SU-DHL-6 (cell line): ENCODE results near the gene FBXO40.
"Not testable (repeated sequence)": the region's sequence is repeated elsewhere in the genome, so short reads cannot be mapped to it uniquely, and the experiment has no call there.

Experiments used
- H2AFZ ChIP-seq: fragments of 200-600 bp; sonication (generic); 2 replicates; pipeline ENCODE4 v1.6.1; 2014; ENCODE audit warnings: low read depth, mild to moderate bottlenecking, moderate library complexity, mixed read lengths, antibody characterized with exemption, low read length; ENCODE audit not compliant: severe bottlenecking
- H3F3A ChIP-seq: fragments of 200-600 bp; shearing (Covaris generic); 2 replicates; pipeline ENCODE4 v1.6.0; 2016; ENCODE audit warnings: antibody characterized with exemption, mild to moderate bottlenecking; ENCODE audit not compliant: insufficient read depth
- H3K27ac ChIP-seq: fragments of 200-600 bp; sonication (generic); 2 replicates; pipeline ENCODE4 v1.5.1; 2016; ENCODE audit warnings: low read depth, mild to moderate bottlenecking, low read length, moderate library complexity, mixed read lengths
- H3K27me3 ChIP-seq: fragments of 200-600 bp; sonication (generic), shearing (Covaris generic); 2 replicates; pipeline ENCODE4 v1.6.0; 2014; ENCODE audit warnings: mild to moderate bottlenecking, low read length
- H3K36me3 ChIP-seq: fragments of 200-600 bp; sonication (generic); 2 replicates; pipeline ENCODE4 v1.6.1; 2014; ENCODE audit warnings: mild to moderate bottlenecking, low read length, mixed read lengths
- H3K4me2 ChIP-seq: fragments of 300-600, 200-600 bp; shearing (Covaris generic), sonication (generic); 2 replicates; pipeline ENCODE4 v1.6.0; 2014; ENCODE audit warnings: low read length, low read depth, mild to moderate bottlenecking; ENCODE audit not compliant: poor library complexity, severe bottlenecking
- H3K4me3 ChIP-seq: fragments of 200-600 bp; sonication (generic); 2 replicates; pipeline ENCODE4 v1.5.1; 2014; ENCODE audit warnings: antibody characterized with exemption, low read length, mild to moderate bottlenecking, mixed read lengths; ENCODE audit not compliant: insufficient read depth, poor library complexity, severe bottlenecking
- H3K79me2 ChIP-seq: fragments of 200-600 bp; sonication (generic); 2 replicates; pipeline ENCODE4 v1.6.1; 2014; ENCODE audit warnings: mild to moderate bottlenecking, low read length, moderate library complexity; ENCODE audit not compliant: insufficient read depth
- H3K9ac ChIP-seq: fragments of 200-600 bp; sonication (generic); 2 replicates; pipeline ENCODE4 v1.7.0; 2014; ENCODE audit warnings: mild to moderate bottlenecking, low read length
- H3K9me2 ChIP-seq: fragments of 200-600 bp; sonication (generic); replicated peaks from 2 replicates; pipeline ENCODE4 v1.6.1; 2014; ENCODE audit warnings: low read length; ENCODE audit not compliant: insufficient read depth
- H3K9me3 ChIP-seq: fragments of 200-600 bp; sonication (generic); 2 replicates; pipeline ENCODE4 v1.6.1; 2014; ENCODE audit warnings: low read length, mixed read lengths; ENCODE audit not compliant: insufficient read depth
- H4K20me1 ChIP-seq: fragments of 200-600 bp; sonication (generic); 2 replicates; pipeline ENCODE4 v1.6.1; 2014; ENCODE audit warnings: low read depth, mild to moderate bottlenecking, antibody characterized with exemption, low read length, moderate library complexity, mixed read lengths
- EZH2phosphoT487 ChIP-seq: fragments of 200-600 bp; sonication (generic), shearing (Covaris generic); conservative IDR thresholded peaks from 2 replicates; pipeline ENCODE4 v1.6.1; 2018; ENCODE audit warnings: mild to moderate bottlenecking, antibody characterized with exemption, low read length, moderate library complexity, mixed read lengths
- TF ChIP-seq, protein P1 (sequence below): fragments of 200-600 bp; sonication (generic); IDR thresholded peaks from one replicate; pipeline ENCODE4 v1.5.1; 2017; ENCODE audit warnings: antibody characterized with exemption, mild to moderate bottlenecking, low read length, moderate library complexity; ENCODE audit not compliant: insufficient read depth, poor library complexity, severe bottlenecking

FBXO40 gene

DNA sequence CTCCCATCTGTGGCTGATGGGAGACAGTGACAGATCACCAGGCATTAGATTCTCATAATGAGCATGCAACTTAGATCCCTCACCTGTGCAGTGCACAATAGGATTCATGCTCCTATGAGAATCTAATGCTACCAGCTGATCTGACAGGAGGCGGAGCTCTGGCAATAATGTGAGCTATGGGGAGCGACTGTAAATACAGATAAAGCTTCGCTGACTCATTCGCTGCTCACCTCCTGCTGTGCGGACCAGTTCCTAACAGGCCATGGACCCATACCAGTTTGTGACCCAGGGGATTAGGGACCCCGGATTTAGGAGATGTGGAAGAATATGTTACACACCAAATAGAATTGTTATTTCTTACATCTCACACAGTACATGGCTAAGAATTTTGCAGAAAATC lies 18.7 kb upstream of the FBXO40 start:
- Histone ChIP-seq H3K79me2 (no peaks in the 10 kb centered on the region), H3F3A (no peaks in the 10 kb centered on the region), H2AFZ (no peak overlapping the region), H3K27ac (no peak overlapping the region), H3K9me2 (no peaks in the 10 kb centered on the region), H3K9me3 (no peaks in the 10 kb centered on the region), H3K9ac (no peak overlapping the region), H4K20me1 (no peaks in the 10 kb centered on the region), H3K27me3 (no peaks in the 10 kb centered on the region), H3K36me3 (no peaks in the 10 kb centered on the region), H3K4me3 (no peak overlapping the region), H3K4me2 (no peak overlapping the region)
- TF ChIP-seq, protein P1, sequence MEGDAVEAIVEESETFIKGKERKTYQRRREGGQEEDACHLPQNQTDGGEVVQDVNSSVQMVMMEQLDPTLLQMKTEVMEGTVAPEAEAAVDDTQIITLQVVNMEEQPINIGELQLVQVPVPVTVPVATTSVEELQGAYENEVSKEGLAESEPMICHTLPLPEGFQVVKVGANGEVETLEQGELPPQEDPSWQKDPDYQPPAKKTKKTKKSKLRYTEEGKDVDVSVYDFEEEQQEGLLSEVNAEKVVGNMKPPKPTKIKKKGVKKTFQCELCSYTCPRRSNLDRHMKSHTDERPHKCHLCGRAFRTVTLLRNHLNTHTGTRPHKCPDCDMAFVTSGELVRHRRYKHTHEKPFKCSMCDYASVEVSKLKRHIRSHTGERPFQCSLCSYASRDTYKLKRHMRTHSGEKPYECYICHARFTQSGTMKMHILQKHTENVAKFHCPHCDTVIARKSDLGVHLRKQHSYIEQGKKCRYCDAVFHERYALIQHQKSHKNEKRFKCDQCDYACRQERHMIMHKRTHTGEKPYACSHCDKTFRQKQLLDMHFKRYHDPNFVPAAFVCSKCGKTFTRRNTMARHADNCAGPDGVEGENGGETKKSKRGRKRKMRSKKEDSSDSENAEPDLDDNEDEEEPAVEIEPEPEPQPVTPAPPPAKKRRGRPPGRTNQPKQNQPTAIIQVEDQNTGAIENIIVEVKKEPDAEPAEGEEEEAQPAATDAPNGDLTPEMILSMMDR: no peak

DNA sequence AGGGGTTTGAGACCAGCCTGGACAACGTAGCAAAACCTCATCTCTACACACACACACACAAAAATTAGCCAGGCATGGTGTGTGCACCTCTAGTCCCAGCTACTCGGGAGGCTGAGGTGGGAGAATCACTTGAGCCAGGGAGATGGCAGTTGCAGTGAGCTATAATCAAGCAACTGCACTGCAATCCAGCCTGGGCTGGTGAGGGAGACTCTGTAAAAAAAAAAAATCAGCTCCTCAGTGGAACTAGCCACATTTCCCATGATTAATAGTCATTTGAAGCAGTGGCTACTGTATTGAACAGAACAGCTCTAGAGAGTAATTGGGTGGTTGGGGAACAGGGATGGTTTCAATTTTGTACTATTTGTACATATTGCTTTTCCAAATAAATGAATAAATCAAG lies 11.5 kb upstream of the FBXO40 start:
- no peaks in the 10 kb centered on the region for H3K9me2 ChIP-seq
- H2AFZ ChIP-seq: no peak overlapping the region
- no peak overlapping the region for H3K9ac ChIP-seq
- no peaks in the 10 kb centered on the region for H3K27me3 ChIP-seq
- H4K20me1 ChIP-seq: no peaks in the 10 kb centered on the region
- no peaks in the 10 kb centered on the region for H3K36me3 ChIP-seq
- no peak overlapping the region for H3K27ac ChIP-seq
- no peaks in the 10 kb centered on the region for H3K9me3 ChIP-seq
- no peak overlapping the region for H3K4me3 ChIP-seq
- H3K79me2 ChIP-seq: no peaks in the 10 kb centered on the region
- TF ChIP-seq EZH2phosphoT487: no peak
- TF ChIP-seq, protein P1: no peak
- no peaks in the 10 kb centered on the region for H3F3A ChIP-seq
- H3K4me2 ChIP-seq: no peak overlapping the region

DNA sequence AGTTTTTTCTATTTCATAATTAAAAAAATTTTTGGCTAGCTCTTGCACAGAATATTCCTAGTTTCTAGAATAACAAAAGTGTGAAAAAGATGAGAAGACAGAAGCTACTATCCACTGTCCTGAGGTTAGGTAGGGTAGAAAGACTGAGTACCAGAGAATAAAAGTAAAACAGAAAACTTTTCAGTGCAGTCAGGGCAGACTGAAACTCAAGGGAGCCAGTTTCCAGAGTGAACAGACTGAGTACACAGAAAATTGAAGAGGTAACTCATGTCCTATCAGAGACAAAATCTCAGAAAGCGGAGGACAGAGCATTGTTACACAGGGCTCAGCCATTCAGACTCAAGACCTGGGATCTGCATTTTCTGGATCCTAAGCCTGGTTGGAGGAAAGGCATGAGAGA lies 8.8 kb upstream of the FBXO40 start:
- no peaks in the 10 kb centered on the region for H4K20me1 ChIP-seq
- H3K9me3 ChIP-seq: no peaks in the 10 kb centered on the region
- no peak overlapping the region for H3K9ac ChIP-seq
- no peak overlapping the region for H2AFZ ChIP-seq
- no peak overlapping the region for H3K4me3 ChIP-seq
- H3K27ac ChIP-seq: no peak overlapping the region
- H3K9me2 ChIP-seq: no peaks in the 10 kb centered on the region
- no peaks in the 10 kb centered on the region for H3K79me2 ChIP-seq
- H3K27me3 ChIP-seq: no peaks in the 10 kb centered on the region
- no peaks in the 10 kb centered on the region for H3F3A ChIP-seq
- no peaks in the 10 kb centered on the region for H3K36me3 ChIP-seq
- TF ChIP-seq EZH2phosphoT487: no peak
- TF ChIP-seq, protein P1: no peak
- H3K4me2 ChIP-seq: no peak overlapping the region

DNA sequence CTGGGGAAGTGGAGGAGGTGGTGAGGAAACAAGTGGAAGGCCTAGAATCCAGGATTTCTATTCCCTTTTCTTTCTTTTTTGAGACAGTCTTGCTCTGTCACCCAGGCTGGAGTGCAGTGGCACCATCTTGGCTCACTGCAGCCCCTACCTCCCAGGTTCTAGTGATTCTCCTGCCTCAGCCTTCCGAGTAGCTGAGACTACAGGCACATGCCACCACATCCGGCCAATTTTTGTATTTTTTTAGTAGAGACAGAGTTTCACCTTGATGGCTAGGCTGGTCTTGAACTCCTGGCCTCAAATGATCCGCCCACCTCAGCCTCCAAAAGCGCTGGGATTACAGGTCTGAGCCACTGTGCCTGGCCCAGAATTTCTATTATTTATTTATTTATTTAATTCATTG lies 627 bp downstream of the FBXO40 start:
- not testable (repeated sequence) for H3K4me3 ChIP-seq, H3K27ac ChIP-seq, H3K9ac ChIP-seq, H3K36me3 ChIP-seq, H2AFZ ChIP-seq, H4K20me1 ChIP-seq, H3K9me2 ChIP-seq, H3K9me3 ChIP-seq, H3K27me3 ChIP-seq, H3F3A ChIP-seq, H3K4me2 ChIP-seq, H3K79me2 ChIP-seq
